PC-9 (cell line): ENCODE measurements around the gene REG3A. TPM values are rescaled to one million over a fixed set of nuclear protein-coding genes. Genes with fewer than 3 reads are reported as not detected.

ENCODE experiments used
- BruUV-seq: library from RNA; stranded (reverse); fragments of 400-500 nt; replicated peaks from 2 replicates; lab custom pipeline; 2021; lab: Mats Ljungman, UMichigan
- CTCF ChIA-PET: fragments of 300-600 bp; sonication (Branson Sonifier 250); formaldehyde crosslinking; loops from one replicate; lab custom pipeline; 2022; ENCODE audit warnings: antibody characterized with exemption; lab: Charles Lee
- POLR2A ChIA-PET: fragments of 300-600 bp; sonication (Branson Sonifier 250); formaldehyde crosslinking; loops from one replicate; lab custom pipeline; 2022; ENCODE audit warnings: antibody characterized with exemption; ENCODE audit not compliant: unreplicated experiment; lab: Charles Lee
- DNase-seq, 2 experiments: peaks; one replicate each; pipeline versions ENCODE4 v3.0.0 to v3.0.0-alpha.2; 2015 to 2022; ENCODE audit warnings: mixed read lengths in 1 of 2
- H2AFZ ChIP-seq: fragments of 200-600 bp; sonication (generic); 2 replicates; pipeline ENCODE4 v1.8.1; 2017; ENCODE audit warnings: antibody characterized with exemption
- H3F3A ChIP-seq: fragments of 200-600 bp; sonication (generic); 2 replicates; pipeline ENCODE4 v1.8.1; 2017; ENCODE audit warnings: antibody characterized with exemption, mild to moderate bottlenecking, low read depth; ENCODE audit not compliant: insufficient read depth
- H3K27ac ChIP-seq: fragments of 200-600 bp; sonication (generic); 2 replicates; pipeline ENCODE4 v1.6.1; 2016; ENCODE audit warnings: mixed run types
- H3K27me3 ChIP-seq: fragments of 200-600 bp; sonication (generic); 2 replicates; pipeline ENCODE4 v1.6.1; 2016; ENCODE audit warnings: low read depth, mixed run types; ENCODE audit not compliant: insufficient read depth
- H3K36me3 ChIP-seq: fragments of 200-600 bp; sonication (generic); 2 replicates; pipeline ENCODE4 v1.6.1; 2016; ENCODE audit warnings: low read depth, mixed run types
- H3K4me1 ChIP-seq: fragments of 200-600 bp; sonication (generic); replicated peaks from 2 replicates; pipeline ENCODE4 v1.6.1; 2016; ENCODE audit warnings: mixed run types; ENCODE audit not compliant: insufficient read depth
- H3K4me2 ChIP-seq: fragments of 200-600 bp; sonication (generic); 2 replicates; pipeline ENCODE4 v1.6.1; 2017; ENCODE audit warnings: mixed run types
- H3K4me3 ChIP-seq: fragments of 200-600 bp; sonication (generic); 2 replicates; pipeline ENCODE4 v1.6.1; 2016; ENCODE audit warnings: mixed run types
- H3K79me2 ChIP-seq: fragments of 200-600 bp; sonication (generic); 2 replicates; pipeline ENCODE4 v1.6.1; 2017; ENCODE audit warnings: low read depth, mixed run types
- H3K9me2 ChIP-seq: fragments of 200-600 bp; sonication (generic); 2 replicates; pipeline ENCODE4 v1.8.1; 2017; ENCODE audit warnings: mild to moderate bottlenecking; ENCODE audit not compliant: insufficient read depth
- H3K9me3 ChIP-seq: fragments of 200-600 bp; sonication (generic); 2 replicates; pipeline ENCODE4 v1.8.1; 2016; ENCODE audit warnings: low read depth; ENCODE audit not compliant: insufficient read depth
- H4K20me1 ChIP-seq: fragments of 200-600 bp; sonication (generic); 2 replicates; pipeline ENCODE4 v1.8.1; 2017; ENCODE audit not compliant: insufficient read depth
- CTCF ChIP-seq: fragments of 200-600 bp; sonication (generic); conservative IDR thresholded peaks from 2 replicates; pipeline ENCODE4 v1.6.1; 2017; ENCODE audit warnings: mixed run types, antibody characterized with exemption, mild to moderate bottlenecking, moderate library complexity
- EZH2 ChIP-seq: fragments of 200-600 bp; sonication (generic); IDR thresholded peaks from 2 replicates; pipeline ENCODE4 v1.8.0; 2017; ENCODE audit warnings: antibody characterized with exemption, low read depth
- intact Hi-C: fragments of 100-400 bp; cut with micrococcal nuclease; formaldehyde crosslinking; loops from one replicate; pipeline ENCODE4 v1.10.0; 2022; ENCODE audit not compliant: unreplicated experiment
- total RNA-seq: library from RNA; stranded (reverse); gene quantifications from 2 replicates; pipeline ENCODE4 v1.2.3, GENCODE V29; 2021

Gene REG3A
- total RNA-seq, 1 experiment from 2014 or later = not detected

DNA sequence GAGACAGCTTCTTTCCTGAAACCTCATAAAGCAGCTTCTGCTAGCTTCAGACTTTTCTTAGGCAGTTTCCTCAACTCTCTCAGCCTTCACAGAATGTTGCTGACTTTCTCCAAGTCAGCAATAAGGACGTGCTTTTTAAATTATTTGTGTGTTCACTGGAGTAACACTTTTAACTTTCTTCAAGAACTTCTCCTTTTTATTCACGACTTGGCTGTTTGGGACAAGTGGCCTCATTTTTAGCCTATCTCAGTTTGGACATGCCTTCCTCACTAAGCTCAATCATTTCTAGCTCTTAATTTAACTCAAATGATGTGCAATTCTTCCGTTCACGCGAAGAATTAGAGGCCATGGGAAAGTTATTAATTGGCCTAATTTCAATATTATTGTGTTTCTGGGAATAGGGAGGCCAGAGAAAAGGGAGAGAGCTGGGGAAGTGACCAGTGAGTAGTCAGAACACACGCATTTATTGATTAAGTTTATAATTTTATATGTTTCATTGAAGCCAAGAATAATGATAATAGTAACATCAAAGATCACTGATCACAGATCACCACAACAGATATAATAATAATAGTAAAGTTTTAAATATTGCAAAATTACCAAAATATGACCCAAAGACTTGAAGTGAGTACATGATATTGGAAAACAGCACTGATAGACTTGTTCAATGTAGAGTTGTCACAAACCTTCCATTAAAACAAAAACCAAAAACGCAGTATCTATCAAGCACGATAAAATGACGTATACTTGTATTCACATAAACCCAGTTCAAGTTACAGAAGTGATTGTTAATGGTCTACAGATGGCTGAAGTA is 34.4 kb downstream of the REG3A start:
- intact Hi-C loops = no loop called here
- Histone ChIP-seq H3K27me3 (peaks cover 42% of the 10 kb centered on the region), H3K27ac (no peak overlapping the region), H3K36me3 (no peaks in the 10 kb centered on the region), H3K9me3 (no peaks in the 10 kb centered on the region), H3K4me1 (no peaks in the 10 kb centered on the region), H3F3A (no peaks in the 10 kb centered on the region), H4K20me1 (no peaks in the 10 kb centered on the region; the same call in 1 of the 2 replicates), H3K4me2 (no peak overlapping the region), H3K9me2 (no peaks in the 10 kb centered on the region), H3K79me2 (no peaks in the 10 kb centered on the region), H3K4me3 (no peak overlapping the region), H2AFZ (no peak overlapping the region)
- no peak for DNase-seq
- TF ChIP-seq CTCF (no peak), EZH2 (no peak)
- CTCF ChIA-PET = no interaction called here
- no TSS peak for BruUV-seq
- POLR2A ChIA-PET = no interaction called here

DNA sequence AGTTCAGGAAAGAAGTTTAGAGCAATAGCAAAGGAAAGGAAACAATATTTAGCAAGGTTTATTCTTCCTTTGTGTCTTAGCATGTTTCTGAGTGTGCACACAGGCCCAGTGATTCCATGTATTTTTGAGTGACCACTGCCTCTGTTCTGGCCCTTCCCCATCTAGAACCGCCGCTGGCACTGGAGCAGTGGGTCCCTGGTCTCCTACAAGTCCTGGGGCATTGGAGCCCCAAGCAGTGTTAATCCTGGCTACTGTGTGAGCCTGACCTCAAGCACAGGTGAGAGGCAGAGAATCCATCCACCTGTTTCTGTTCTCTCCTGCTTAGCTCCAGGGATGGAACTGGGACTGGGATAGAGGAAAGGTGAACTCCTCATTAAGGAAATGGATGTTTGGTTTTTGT is 36.9 kb downstream of the REG3A start:
- CTCF ChIA-PET = no interaction called here
- H3K4me1 ChIP-seq = no peaks in the 10 kb centered on the region
- no peaks in the 10 kb centered on the region for H3F3A ChIP-seq
- no peak overlapping the region for H3K27ac ChIP-seq
- H3K27me3 ChIP-seq = peaks cover 36% of the 10 kb centered on the region
- H3K9me3 ChIP-seq = no peaks in the 10 kb centered on the region
- no TSS peak for BruUV-seq
- H3K36me3 ChIP-seq = no peaks in the 10 kb centered on the region
- no peaks in the 10 kb centered on the region for H3K9me2 ChIP-seq
- no peak for DNase-seq
- H4K20me1 ChIP-seq = no peaks in the 10 kb centered on the region; the same call in 1 of the 2 replicates
- TF ChIP-seq CTCF (no peak), EZH2 (no peak)
- no peak overlapping the region for H3K4me2 ChIP-seq
- H3K79me2 ChIP-seq = no peaks in the 10 kb centered on the region
- no peak overlapping the region for H2AFZ ChIP-seq
- intact Hi-C loops = no loop called here
- POLR2A ChIA-PET = no interaction called here
- no peak overlapping the region for H3K4me3 ChIP-seq

DNA sequence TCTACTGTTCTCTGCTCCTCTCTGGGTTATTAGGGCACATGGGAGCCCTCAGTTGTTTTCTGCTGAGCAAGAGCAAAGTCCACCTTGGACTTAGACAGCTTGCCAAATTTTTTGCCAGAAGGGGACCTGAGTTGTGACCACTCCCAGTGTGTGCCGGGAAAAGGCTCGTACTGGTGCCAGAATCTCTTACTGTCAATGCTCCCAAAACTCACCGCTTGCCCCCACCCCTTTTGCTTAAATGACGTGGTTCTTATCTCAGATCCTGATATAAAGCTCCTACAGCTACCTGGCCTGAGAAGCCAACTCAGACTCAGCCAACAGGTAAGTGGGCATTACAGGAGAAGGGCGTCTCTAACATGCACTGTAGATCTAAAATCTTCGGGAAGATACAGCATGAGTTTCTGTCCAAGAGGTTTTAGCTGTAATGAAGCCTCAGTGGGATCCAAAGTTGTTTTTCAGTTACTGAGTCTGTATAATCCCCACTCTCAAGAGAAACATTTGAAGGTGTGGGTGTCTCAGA is 39.3 kb downstream of the REG3A start, which contains the start of gene REG1A:
Gene REG1A, plus strand, starts transcription at position 295 of the 520 bp plus-strand sequence. CDS start 374 bp downstream, outside the sequence.
- CTCF ChIA-PET = no interaction called here
- Histone ChIP-seq H3F3A (no peaks in the 10 kb centered on the region), H3K4me3 (no peak within 1 kb of the TSS), H4K20me1 (no peaks in the 10 kb centered on the region; the same call in 1 of the 2 replicates), H3K4me1 (no peaks in the 10 kb centered on the region), H3K27me3 (peaks cover 30% of the 10 kb centered on the region), H3K9me2 (no peaks in the 10 kb centered on the region), H3K9me3 (no peaks in the 10 kb centered on the region), H3K27ac (no peak within 1 kb of the TSS), H3K79me2 (no peaks in the 10 kb centered on the region), H3K4me2 (no peak within 1 kb of the TSS), H3K36me3 (no peaks in the 10 kb centered on the region), H2AFZ (no peak within 1 kb of the TSS)
- POLR2A ChIA-PET = no interaction called here
- intact Hi-C loops = no loop called here
- TF ChIP-seq EZH2 (no peak), CTCF (no peak)
- no peak for DNase-seq
- BruUV-seq = no TSS peak
